Rectal smooth muscle tissue (tissue), 1 donor: ENCODE data around the gene HTT-AS.

Source experiments
- H3K27ac ChIP-seq: one replicate; pipeline ENCODE4 v1.7.0; 2013; ENCODE audit warnings: low read depth, low read length, inconsistent platforms
- H3K27me3 ChIP-seq: one replicate; pipeline ENCODE4 v1.7.0; 2013; ENCODE audit warnings: low read length; ENCODE audit not compliant: control insufficient read depth, insufficient read depth
- H3K36me3 ChIP-seq: one replicate; pipeline ENCODE4 v1.7.0; 2013; ENCODE audit warnings: low read length; ENCODE audit not compliant: control insufficient read depth, insufficient read depth
- H3K4me1 ChIP-seq: one replicate; pipeline ENCODE4 v1.7.0; 2013; ENCODE audit warnings: low read length; ENCODE audit not compliant: control insufficient read depth, insufficient read depth
- H3K4me3 ChIP-seq: one replicate; pipeline ENCODE4 v1.7.0; 2013; ENCODE audit warnings: low read length
- H3K9ac ChIP-seq: one replicate; pipeline ENCODE4 v1.7.0; 2013; ENCODE audit warnings: low read length

The HTT-AS gene

GRCh38 chr4:3074078-3074845 is at the start of gene HTT-AS, which contains the start of gene HTT:
Gene HTT-AS (minus strand): TSS chr4:3074538.
Gene HTT (plus strand): TSS chr4:3074681. CDS start chr4:3074826, 145 bp downstream.
- no peaks in the 10 kb centered on the region for H3K36me3 ChIP-seq
- peak within 1 kb of the TSS; percentile 93 for H3K27ac ChIP-seq
- peaks cover 7% of the 10 kb centered on the region for H3K4me1 ChIP-seq
- no peaks in the 10 kb centered on the region for H3K27me3 ChIP-seq
- peak within 1 kb of the TSS; percentile 77 for H3K9ac ChIP-seq
- peak within 1 kb of the TSS; percentile 95 for H3K4me3 ChIP-seq

GRCh38 chr4:3123181-3123671 is 48.9 kb upstream of the HTT-AS start:
- no peak overlapping the region for H3K9ac ChIP-seq
- H3K27me3 ChIP-seq, result no peaks in the 10 kb centered on the region
- H3K36me3 ChIP-seq, result peaks cover 9% of the 10 kb centered on the region
- peak overlapping the region; percentile 35 for H3K27ac ChIP-seq
- no peak overlapping the region for H3K4me3 ChIP-seq
- peaks cover 16% of the 10 kb centered on the region for H3K4me1 ChIP-seq

- no peak overlapping the region for H3K9ac ChIP-seq
- no peak overlapping the region for H3K27ac ChIP-seq
- H3K27me3 ChIP-seq, result no peaks in the 10 kb centered on the region
- no peak overlapping the region for H3K4me3 ChIP-seq
- peaks cover 16% of the 10 kb centered on the region for H3K4me1 ChIP-seq
- H3K36me3 ChIP-seq, result peaks cover 6% of the 10 kb centered on the region
Observed at GRCh38 chr4:3122081-3122563, 47.8 kb upstream of the HTT-AS start.

GRCh38 chr4:3121596-3121995 is 47.3 kb upstream of the HTT-AS start:
- peaks cover 16% of the 10 kb centered on the region for H3K4me1 ChIP-seq
- H3K27me3 ChIP-seq, result no peaks in the 10 kb centered on the region
- no peak overlapping the region for H3K27ac ChIP-seq
- no peak overlapping the region for H3K9ac ChIP-seq
- no peak overlapping the region for H3K4me3 ChIP-seq
- H3K36me3 ChIP-seq, result peaks cover 7% of the 10 kb centered on the region

GRCh38 chr4:3121110-3121509 is 46.8 kb upstream of the HTT-AS start:
- Histone ChIP-seq H3K4me3 (no peak overlapping the region), H3K27me3 (no peaks in the 10 kb centered on the region), H3K36me3 (peaks cover 12% of the 10 kb centered on the region), H3K4me1 (peaks cover 16% of the 10 kb centered on the region), H3K27ac (no peak overlapping the region), H3K9ac (no peak overlapping the region)

GRCh38 chr4:3119464-3119863 is 45.1 kb upstream of the HTT-AS start:
- Histone ChIP-seq H3K36me3 (peaks cover 21% of the 10 kb centered on the region), H3K27ac (no peak overlapping the region), H3K27me3 (no peaks in the 10 kb centered on the region), H3K9ac (no peak overlapping the region), H3K4me3 (no peak overlapping the region), H3K4me1 (peaks cover 16% of the 10 kb centered on the region)

GRCh38 chr4:3118312-3118711 is 44.0 kb upstream of the HTT-AS start:
- Histone ChIP-seq H3K36me3 (peaks cover 21% of the 10 kb centered on the region), H3K27ac (no peak overlapping the region), H3K27me3 (no peaks in the 10 kb centered on the region), H3K4me3 (no peak overlapping the region), H3K9ac (no peak overlapping the region), H3K4me1 (peaks cover 13% of the 10 kb centered on the region)

GRCh38 chr4:3116955-3117354 is 42.6 kb upstream of the HTT-AS start:
- Histone ChIP-seq H3K4me1 (peaks cover 2% of the 10 kb centered on the region), H3K27me3 (no peaks in the 10 kb centered on the region), H3K9ac (no peak overlapping the region), H3K4me3 (no peak overlapping the region), H3K27ac (no peak overlapping the region), H3K36me3 (peaks cover 22% of the 10 kb centered on the region)

GRCh38 chr4:3115637-3116270 is 41.4 kb upstream of the HTT-AS start:
- H3K9ac ChIP-seq, result no peak overlapping the region
- no peak overlapping the region for H3K27ac ChIP-seq
- peaks cover 27% of the 10 kb centered on the region for H3K36me3 ChIP-seq
- H3K27me3 ChIP-seq, result no peaks in the 10 kb centered on the region
- H3K4me1 ChIP-seq, result no peaks in the 10 kb centered on the region
- H3K4me3 ChIP-seq, result no peak overlapping the region

- Histone ChIP-seq H3K27ac (no peak overlapping the region), H3K4me1 (no peaks in the 10 kb centered on the region), H3K9ac (no peak overlapping the region), H3K27me3 (no peaks in the 10 kb centered on the region), H3K36me3 (peaks cover 27% of the 10 kb centered on the region), H3K4me3 (no peak overlapping the region)
Observed at GRCh38 chr4:3114377-3114776, 40.0 kb upstream of the HTT-AS start.

- no peak overlapping the region for H3K4me3 ChIP-seq
- H3K36me3 ChIP-seq, result peaks cover 29% of the 10 kb centered on the region
- no peaks in the 10 kb centered on the region for H3K27me3 ChIP-seq
- H3K9ac ChIP-seq, result no peak overlapping the region
- H3K4me1 ChIP-seq, result peaks cover 3% of the 10 kb centered on the region
- H3K27ac ChIP-seq, result no peak overlapping the region
Observed at GRCh38 chr4:3112609-3113469, 38.5 kb upstream of the HTT-AS start.

GRCh38 chr4:3112201-3112600 is 37.9 kb upstream of the HTT-AS start:
- H3K9ac ChIP-seq, result no peak overlapping the region
- peaks cover 5% of the 10 kb centered on the region for H3K4me1 ChIP-seq
- no peak overlapping the region for H3K27ac ChIP-seq
- no peak overlapping the region for H3K4me3 ChIP-seq
- H3K27me3 ChIP-seq, result no peaks in the 10 kb centered on the region
- peaks cover 35% of the 10 kb centered on the region for H3K36me3 ChIP-seq
